SHP77 treated with DMSO at 0.1 percent for 48 hours (cell line): ENCODE measurements around the gene RALGAPA2.

Experiments used
- DNase-seq: peaks from one replicate; lab custom pipeline; 2025; lab: John Stamatoyannopoulos, UW

The RALGAPA2 gene

DNA sequence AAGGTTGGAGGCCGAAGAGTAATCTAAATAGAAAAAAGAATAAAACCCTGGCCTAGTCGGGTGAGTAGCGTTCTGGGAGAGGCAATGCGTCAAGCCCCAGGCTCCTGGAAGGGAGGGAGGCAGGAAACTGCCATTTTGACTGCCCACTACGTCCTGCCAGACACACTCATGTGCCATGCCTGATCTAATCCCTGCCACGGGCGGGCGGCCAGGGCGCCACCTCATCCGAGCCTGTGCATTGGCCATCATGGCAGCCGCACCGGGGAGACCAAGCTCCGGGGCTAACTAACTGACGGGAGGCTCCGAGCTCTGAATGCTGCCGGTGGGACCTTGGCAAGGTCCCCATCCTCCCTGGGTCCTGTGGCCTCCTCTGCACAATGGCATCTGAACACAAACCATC, 275.8 kb downstream of the RALGAPA2 start:
- no peak for DNase-seq

DNA sequence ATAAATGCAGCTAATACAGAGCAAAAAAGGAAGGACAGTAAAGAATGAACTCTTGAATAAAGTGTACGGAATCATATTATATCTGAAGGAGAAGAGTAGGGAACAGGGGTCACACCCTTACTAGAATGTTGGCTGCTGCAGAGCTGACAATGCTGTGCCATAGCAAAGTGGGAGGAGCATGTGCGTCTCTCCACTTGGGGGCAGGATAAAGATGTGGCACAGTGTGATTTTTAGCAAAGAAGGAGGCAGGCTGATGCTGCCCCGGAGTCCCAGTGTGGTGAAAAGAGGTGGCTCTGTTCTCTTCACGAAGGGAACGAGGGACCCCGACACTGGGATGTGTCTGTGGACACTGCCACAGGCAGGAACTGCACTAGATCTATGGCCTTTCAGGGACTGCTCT, 277.0 kb downstream of the RALGAPA2 start:
- DNase-seq: no peak

- no peak for DNase-seq
Measured at GRCh38 chr20:20432618-20433286, 279.7 kb downstream of the RALGAPA2 start.

DNA sequence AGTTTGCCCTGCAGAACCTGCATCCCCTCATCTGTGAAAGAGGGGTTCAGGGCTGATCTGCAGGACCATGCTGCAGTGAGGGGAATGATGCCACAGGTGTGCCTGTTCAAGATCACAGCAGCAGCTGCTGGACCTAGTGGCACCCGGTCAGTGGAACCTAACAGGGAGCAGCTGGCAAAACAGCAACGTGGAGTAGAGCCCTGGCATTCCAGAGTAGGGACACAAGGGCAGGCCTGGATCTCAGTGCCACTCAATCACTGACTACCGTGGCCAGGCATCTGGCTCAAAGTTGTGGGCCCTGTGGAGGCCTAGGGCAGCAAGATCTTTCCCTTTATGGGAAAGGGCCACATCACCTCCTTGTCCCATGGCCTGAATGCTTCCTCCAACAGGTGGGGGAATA, 282.4 kb downstream of the RALGAPA2 start:
- peak; percentile 62 for DNase-seq

- DNase-seq: no peak
Measured at GRCh38 chr20:20428067-20428466, 284.4 kb downstream of the RALGAPA2 start.

GRCh38 chr20:20427227-20427864, 285.1 kb downstream of the RALGAPA2 start:
- DNase-seq: no peak

GRCh38 chr20:20426655-20426907, 285.9 kb downstream of the RALGAPA2 start:
- DNase-seq: no peak

DNA sequence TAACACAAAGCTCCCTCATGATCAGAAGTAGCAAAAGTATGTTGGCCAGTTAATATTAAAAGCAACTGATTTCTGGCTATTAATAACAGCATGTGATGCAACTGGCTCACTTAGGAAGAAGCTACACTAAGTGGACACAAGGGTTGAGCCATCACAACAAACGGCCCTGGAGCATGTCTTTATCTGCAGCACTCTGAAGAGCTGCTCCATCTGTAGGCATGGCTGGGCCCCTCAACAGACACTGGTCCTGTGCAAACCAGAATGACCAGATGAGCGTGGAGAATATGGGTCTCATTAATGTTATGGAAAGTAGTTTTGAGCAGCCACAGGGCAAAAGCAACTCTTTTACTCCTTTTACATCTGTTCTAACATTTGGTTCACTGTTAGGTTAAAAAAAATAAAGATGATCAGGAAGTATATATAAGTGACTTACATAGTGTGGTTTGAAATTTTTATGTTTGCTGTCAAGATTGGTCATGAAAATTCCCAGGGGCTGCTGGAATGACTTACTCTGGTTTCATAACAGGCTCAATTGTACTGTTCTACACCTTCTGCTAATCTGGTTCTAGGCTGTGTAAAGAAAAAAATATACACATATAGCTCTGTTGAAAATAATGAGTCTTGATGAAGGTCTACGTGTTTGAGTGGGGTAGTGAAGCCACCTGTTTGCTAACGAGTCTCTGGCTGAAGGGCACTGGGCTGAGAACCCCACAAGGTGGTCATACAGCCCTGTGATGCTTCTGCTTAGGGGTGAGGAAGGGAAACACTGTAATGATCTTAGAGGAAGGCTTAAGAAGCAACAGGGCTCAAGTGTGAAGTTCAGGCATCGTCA, 286.4 kb downstream of the RALGAPA2 start:
- no peak for DNase-seq

- DNase-seq: no peak
Measured at GRCh38 chr20:20423117-20423516, 289.3 kb downstream of the RALGAPA2 start.

GRCh38 chr20:20417876-20418676, 294.4 kb downstream of the RALGAPA2 start:
- no peak for DNase-seq

DNA sequence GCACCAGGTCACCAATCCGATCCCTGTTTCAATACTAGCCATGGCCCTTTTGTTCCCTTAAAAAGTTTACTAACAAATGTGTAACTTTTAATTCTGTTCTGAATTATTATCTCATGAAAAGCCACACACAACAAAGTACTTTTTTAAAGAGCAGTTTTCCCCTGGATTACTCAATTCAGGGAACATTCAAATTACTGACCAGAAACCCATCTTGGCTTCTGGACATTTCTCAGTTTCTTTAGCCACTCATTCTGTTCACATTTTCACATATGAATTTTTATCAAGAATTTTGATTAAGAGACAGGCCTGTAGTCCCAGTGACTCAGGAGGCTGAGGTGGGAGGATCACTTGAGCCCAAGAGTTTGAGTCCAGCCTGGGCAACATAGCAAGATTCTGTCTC, 297.1 kb downstream of the RALGAPA2 start:
- no peak for DNase-seq

GRCh38 chr20:20414640-20415220, 297.7 kb downstream of the RALGAPA2 start:
- no peak for DNase-seq

DNA sequence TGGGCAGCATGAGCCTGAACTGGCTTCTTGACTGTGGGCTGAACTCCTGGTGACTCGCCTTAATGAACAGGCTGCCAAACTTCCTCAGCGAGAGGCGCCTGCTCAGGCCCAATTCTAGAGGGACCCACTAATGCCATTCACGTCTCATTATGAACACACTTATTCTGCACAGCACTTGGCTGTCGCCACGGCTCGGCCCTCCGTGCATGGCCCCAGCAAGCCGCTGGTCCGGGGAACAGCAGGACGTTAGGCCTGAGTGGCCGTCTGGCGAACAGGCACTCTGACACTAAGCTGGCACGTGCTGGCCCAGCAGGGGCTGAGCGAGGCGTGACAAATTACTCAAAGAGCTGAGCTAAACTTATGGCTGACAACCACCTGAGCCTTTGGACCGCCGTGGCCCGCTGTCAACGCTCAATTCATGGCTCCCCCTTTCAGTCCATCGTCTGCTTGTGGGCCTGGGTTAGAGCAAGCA, 298.6 kb downstream of the RALGAPA2 start:
- no peak for DNase-seq

- no peak for DNase-seq
Measured at GRCh38 chr20:20412750-20413149, 299.7 kb downstream of the RALGAPA2 start.

DNA sequence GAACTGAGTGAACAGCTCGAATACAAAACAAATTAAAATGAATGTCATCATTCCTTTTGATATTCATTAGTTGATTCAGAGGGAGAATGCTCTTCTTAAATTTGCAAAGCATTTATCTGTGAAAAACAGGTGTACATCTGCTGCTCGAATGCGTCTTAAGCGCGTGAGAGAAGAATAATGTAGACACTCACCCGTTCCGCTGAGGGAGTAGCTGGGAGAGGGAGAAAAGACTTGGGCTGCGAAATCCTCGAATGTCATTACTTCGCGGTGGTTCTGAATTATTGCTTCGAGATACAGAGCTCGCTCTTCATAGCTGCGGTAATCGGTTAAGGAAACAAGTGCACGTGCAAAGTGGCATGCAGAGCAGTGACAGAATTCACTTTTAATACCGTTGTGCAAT, 300.6 kb downstream of the RALGAPA2 start:
- DNase-seq: no peak

DNA sequence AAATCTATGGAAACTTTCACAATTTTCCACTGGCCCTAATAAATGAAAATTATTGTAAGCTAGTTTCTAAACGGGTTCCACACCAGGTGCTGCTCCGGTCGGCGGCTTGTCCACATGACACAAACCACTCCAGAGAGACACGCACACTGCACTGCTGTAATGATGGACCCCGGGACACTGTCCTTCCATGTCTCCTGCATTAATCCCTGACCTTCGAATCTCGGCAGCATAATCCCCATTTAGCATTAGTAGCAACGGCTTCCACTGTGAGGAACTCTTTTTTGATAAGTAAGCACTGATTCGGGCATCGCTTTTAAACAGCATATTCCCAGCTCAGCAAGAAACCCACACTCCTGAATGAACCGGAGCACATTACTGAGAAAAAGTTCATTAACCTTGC, 301.0 kb downstream of the RALGAPA2 start:
- DNase-seq: peak; percentile 19

DNA sequence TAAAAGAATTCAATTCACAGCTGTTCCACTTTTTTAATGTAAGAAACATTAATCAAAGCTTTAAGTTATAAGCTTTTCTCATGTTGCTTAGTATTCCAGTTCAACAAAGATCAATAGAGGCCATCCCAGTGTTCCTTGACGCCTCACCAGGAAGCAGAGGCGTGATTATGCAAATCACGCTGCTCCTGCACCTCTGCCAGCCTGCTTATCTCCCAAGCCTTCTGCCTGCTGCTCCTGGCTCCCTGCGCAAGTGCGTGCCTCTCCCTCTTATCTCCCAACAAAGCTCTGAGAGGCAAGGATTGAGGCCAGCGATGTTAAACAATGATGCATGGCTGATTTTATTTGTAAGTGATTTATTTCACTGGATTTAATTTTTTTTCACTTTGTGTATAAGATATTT, 301.8 kb downstream of the RALGAPA2 start:
- peak; percentile 90 for DNase-seq

DNA sequence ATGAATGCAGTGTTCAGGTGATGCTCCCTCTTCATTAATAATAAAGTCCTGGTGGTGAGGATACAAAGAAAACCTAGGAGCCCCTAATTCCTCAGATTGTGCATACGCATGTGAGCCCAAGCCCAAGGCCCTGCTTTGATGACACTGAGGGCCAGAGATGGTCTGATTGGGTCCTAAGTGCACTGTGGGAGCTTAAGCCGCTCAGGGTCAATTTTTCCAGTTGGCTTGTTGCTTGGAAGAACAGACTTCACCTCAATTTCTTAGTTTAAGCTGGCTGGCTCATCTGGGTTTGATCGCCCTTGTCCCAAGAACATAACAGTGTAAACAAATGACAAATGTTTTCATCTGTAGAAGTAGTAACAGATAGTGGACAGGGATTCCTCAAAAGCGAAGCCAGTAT, 303.1 kb downstream of the RALGAPA2 start:
- DNase-seq: no peak

DNA sequence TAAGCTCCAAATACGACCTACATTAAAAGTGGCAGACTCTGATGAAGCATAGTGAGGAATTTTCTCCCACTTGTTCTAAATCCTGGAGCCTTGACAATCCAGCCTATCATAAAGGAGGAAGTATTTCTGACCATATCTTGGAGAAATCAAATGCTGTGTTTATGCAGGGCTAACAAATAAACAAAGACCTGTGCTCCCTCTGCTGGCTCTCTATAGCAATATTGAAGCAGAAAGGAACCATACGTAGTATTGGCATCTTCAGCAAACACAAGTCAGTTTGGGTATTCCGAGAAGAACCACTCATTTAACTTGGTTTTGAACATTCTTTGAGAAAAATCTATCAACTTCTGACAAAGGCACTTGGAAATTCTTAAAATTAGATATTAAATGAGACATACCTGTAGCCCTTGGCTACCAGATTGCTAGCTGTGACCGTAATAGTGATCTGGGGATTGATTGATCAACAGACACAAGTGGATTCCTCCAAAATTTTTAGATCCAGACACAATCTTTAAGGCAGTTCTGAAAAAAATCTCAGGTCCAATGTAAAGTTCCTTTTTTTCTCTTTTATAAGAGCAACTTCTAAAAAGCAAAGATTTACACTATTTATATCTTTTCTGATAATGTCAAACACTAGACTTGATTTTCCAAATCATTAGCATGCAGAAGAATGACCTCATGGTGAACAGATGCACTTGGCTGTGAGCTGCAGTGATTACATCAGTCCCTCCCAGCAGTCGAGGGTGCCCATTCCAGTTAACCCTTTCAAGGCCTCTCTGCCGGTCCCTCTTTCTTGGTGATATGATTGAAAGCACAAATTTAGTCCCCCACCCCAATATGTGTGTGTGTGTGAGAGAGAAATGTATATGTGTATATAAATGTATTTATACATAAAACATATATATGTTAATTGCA, 304.3 kb downstream of the RALGAPA2 start:
- DNase-seq: peak; percentile 56

DNA sequence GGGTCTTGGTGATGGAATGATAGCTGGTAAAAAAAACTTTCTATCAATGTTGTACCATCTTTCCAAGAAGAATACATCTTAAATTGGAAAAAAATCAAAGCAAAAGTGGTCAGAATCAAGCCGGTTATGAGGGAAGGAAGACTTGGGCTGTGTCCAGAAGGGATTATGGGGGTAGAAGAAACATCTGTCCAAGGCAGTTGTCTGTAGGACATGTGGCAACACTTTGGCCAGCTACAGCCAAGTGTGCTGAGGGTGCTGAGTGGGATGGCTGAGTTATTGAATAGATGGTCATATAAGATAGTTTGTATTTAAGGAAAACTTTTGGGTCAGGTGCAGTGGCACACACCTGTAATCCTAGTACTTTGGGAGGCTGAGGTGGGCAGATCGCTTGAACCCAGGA, 306.1 kb downstream of the RALGAPA2 start:
- no peak for DNase-seq

DNA sequence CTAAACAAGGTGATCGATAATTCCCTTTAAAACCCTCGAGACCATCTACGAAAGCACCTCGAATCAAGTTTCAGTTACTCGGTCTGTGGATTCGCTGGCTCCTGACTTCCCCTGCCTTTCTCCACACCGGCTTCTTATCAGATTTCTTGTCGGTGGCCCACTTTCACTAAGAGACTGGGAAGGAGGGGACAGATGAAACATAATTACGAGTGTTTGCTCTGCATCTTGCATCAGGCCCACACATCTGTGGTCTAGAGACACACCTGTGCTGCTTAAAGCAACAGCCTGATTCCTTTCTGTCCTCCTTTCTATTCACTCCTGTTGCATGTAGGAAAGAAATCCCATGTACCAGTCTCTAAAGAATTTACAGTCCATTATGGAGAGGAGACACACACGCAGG, 306.8 kb downstream of the RALGAPA2 start:
- no peak for DNase-seq
